ENCODE measurements around the gene C1orf141. TPM values are rescaled to one million over a fixed set of nuclear protein-coding genes. Genes with fewer than 3 reads are reported as not detected.

The C1orf141 gene
- total RNA-seq, 1 donor from 2014 or later, result not detected

GRCh38 chr1:67058242-67058641 is 76.5 kb downstream of the C1orf141 start:
- H3K4me3 Mint-ChIP-seq, result no peak overlapping the region
- ChIA-PET CTCF (no interaction called here), POLR2A (interaction anchor here (0.6 kb wide), 1 partner anchor 92 kb away, joined by 9 read pairs; no protein-coding TSS in a partner anchor)
- intact Hi-C loops (cut with micrococcal nuclease), result loop anchor here (10.0 kb wide), 1 partner anchor 627 kb away; the partner anchor contains the start of gene GADD45A
- H3K4me1 Mint-ChIP-seq, result peaks cover 6% of the 10 kb centered on the region
- H3K9me3 Mint-ChIP-seq, result no peaks in the 10 kb centered on the region
- no peak overlapping the region for H3K27ac Mint-ChIP-seq
- H3K36me3 Mint-ChIP-seq (ENCODE audit: low read depth), result peaks cover 2% of the 10 kb centered on the region
- DNase-seq (no peak), ATAC-seq (ENCODE audit: low read depth) (no peak)
- H3K27me3 Mint-ChIP-seq, result no peaks in the 10 kb centered on the region
- TF ChIP-seq CTCF (IDR thresholded peaks at IDR 0.05), result no peak

DNA sequence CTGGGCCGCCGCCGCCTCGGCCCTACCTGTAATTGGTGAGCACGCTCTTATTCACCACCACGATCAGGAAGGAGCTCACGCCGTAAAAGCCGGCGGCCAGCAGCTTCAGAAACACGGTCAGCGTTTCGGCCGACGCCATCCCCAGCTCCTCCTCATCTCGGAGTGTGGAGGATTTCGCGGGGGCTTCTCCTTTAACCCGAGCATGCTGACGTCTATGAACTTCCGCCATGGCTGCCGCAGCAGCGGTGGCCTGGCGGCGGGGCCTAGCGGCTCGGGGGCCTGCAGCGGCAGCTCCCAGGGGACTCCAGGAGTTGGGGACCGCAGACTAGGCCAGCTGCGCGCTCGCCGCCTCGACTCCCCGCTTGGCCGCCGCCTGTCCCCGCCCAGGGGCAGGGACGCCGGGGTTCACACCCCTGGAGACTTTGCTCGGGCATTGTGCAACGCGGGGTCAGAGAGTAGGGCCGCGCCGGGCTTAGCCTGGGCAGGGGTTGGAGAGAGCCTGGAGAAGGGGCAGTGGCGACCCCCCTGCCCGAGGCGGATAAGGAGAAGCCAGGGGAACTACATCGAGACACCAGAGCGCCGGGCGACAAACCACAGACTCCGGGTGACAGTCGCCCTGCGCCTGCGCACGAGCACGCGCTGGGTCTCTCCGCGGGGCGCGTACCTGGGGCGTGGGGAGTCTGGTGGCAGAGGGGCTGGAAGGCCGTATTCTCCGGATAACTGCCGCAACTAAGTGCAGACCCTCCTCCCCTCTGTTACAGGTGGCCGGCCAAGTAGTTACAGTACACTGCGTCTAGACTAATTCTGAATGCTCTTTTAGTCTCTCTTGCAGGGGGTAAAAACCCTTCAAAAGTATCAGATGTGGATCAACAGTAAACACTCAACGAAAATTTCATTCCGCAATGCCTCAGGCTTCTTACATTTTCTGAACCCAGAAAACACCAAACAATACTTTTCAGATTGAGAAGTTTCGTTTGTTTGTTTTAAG is 80.7 kb downstream of the C1orf141 start, which contains the start of gene SLC35D1:
Gene SLC35D1, minus strand, starts transcription at position 364 of the 988 bp plus-strand sequence. Its CDS starts 135 bp downstream, at position 229.
- ChIA-PET POLR2A (interaction anchor here (0.6 to 2.3 kb wide), 14 partner anchors 14 to 631 kb away, joined by 3 to 14 read pairs (median 5); partner anchors contain the start of genes C1orf141, DNAI4, GADD45A and MIER1), CTCF (interaction anchor here (0.6 to 2.4 kb wide), 5 partner anchors 58 to 608 kb away, joined by 3 to 19 read pairs (median 4); partner anchors contain the start of genes DNAI4 and MIER1)
- intact Hi-C loops (cut with micrococcal nuclease), result loop anchor here (1.0 to 10.0 kb wide), 10 partner anchors 56 to 1632 kb away; partner anchors contain the start of genes GADD45A, LEPR, LEPROT and SERBP1
- Mint-ChIP-seq H3K36me3 (ENCODE audit: low read depth) (peaks cover 20% of the 10 kb centered on the region), H3K4me1 (peaks cover 21% of the 10 kb centered on the region), H3K4me3 (peak within 1 kb of the TSS; percentile 92), H3K27me3 (no peaks in the 10 kb centered on the region), H3K9me3 (no peaks in the 10 kb centered on the region), H3K27ac (peak within 1 kb of the TSS; percentile 92)
- no peak for TF ChIP-seq CTCF (IDR thresholded peaks at IDR 0.05)
- peak; percentile 82 for DNase-seq
- peak; percentile 85 for ATAC-seq (ENCODE audit: low read depth)

DNA sequence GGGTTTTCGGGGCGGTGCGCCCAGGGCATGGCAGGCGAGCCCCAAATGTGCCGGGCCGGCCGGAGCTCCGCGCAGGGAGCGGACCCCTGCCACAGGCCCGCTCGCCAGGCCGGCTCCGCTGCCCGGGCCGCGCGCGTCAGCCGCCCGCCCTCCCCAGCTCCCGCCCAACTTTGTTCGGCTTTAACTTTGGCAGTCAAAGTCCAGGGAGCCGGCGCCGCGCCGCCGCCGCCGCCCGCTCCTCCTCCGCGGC is 81.3 kb downstream of the C1orf141 start:
- peak; percentile 30 for ATAC-seq (ENCODE audit: low read depth)
- no peaks in the 10 kb centered on the region for H3K9me3 Mint-ChIP-seq
- CTCF ChIA-PET, result interaction anchor here (0.7 to 2.4 kb wide), 4 partner anchors 57 to 607 kb away, joined by 3 to 19 read pairs (median 8); partner anchors contain the start of genes DNAI4 and MIER1
- intact Hi-C loops (cut with micrococcal nuclease), result loop anchor here (5.0 to 10.0 kb wide), 5 partner anchors 56 to 1631 kb away; partner anchors contain the start of genes GADD45A, LEPR and LEPROT
- peak overlapping the region; percentile 92 for H3K27ac Mint-ChIP-seq
- H3K36me3 Mint-ChIP-seq (ENCODE audit: low read depth), result peaks cover 24% of the 10 kb centered on the region
- no peak for TF ChIP-seq CTCF (IDR thresholded peaks at IDR 0.05)
- no peak for DNase-seq
- no peaks in the 10 kb centered on the region for H3K27me3 Mint-ChIP-seq
- POLR2A ChIA-PET, result interaction anchor here (0.6 to 2.3 kb wide), 11 partner anchors 13 to 632 kb away, joined by 3 to 14 read pairs (median 5); partner anchors contain the start of genes C1orf141, DNAI4, GADD45A and MIER1
- peak overlapping the region; percentile 92 for H3K4me3 Mint-ChIP-seq
- H3K4me1 Mint-ChIP-seq, result peaks cover 21% of the 10 kb centered on the region

DNA sequence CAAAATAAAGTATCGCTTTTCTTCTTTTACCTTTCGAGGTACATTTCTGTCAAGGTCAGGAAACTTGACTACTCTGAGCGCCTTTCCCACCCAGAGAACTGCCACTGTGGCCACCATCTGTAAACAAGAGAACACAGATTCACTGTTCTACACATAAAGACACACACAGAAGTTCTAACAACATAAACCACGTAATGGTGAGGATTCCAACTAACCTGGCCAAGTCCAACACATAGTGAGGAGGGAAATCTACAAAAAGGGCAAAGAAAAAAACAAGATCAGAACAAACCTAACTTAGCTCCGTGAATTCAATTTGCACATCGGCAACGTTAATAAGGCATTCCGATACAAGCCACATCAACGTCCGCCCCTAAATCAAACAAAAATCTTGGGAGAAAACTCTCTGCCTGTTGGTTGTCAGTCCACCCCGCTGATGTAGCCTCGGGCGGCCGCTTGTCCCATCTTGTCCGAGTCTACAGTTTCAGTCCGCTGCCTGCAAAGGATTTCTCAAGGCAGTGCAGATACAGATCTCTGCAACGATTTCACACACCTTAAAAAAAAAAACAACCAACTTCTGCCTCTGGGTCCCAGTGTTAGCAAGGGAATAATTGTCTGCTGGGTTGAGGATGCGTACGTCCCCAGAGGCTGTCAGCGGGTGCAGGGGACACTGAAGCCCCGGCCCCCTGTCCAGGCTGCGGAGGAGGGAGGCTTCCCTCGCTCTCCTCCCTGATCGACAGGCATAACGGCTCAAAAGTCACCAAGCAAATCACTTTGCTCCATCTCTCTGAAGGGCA is 81.8 kb downstream of the C1orf141 start:
- Mint-ChIP-seq H3K27me3 (no peaks in the 10 kb centered on the region), H3K4me1 (peaks cover 21% of the 10 kb centered on the region), H3K27ac (peak overlapping the region; percentile 54), H3K4me3 (peak overlapping the region; percentile 82), H3K9me3 (no peaks in the 10 kb centered on the region), H3K36me3 (ENCODE audit: low read depth) (peaks cover 29% of the 10 kb centered on the region)
- no peak for ATAC-seq (ENCODE audit: low read depth)
- ChIA-PET POLR2A (interaction anchor here (0.6 to 2.3 kb wide), 10 partner anchors 13 to 377 kb away, joined by 3 to 14 read pairs (median 4); partner anchors contain the start of genes C1orf141, DNAI4, MIER1 and SERBP1), CTCF (interaction anchor here (2.1 to 2.4 kb wide), 2 partner anchors 57 to 96 kb away, joined by 12 to 19 read pairs; no protein-coding TSS in a partner anchor)
- intact Hi-C loops (cut with micrococcal nuclease), result loop anchor here (5.0 to 10.0 kb wide), 5 partner anchors 56 to 1631 kb away; partner anchors contain the start of genes GADD45A, LEPR and LEPROT
- DNase-seq, result no peak
- TF ChIP-seq CTCF (IDR thresholded peaks at IDR 0.05), result no peak
